ENCODE results near the gene SPACA5.
"Not testable (repeated sequence)": the region's sequence is repeated elsewhere in the genome, so short reads cannot be mapped to it uniquely, and the experiment has no call there.

DNA sequence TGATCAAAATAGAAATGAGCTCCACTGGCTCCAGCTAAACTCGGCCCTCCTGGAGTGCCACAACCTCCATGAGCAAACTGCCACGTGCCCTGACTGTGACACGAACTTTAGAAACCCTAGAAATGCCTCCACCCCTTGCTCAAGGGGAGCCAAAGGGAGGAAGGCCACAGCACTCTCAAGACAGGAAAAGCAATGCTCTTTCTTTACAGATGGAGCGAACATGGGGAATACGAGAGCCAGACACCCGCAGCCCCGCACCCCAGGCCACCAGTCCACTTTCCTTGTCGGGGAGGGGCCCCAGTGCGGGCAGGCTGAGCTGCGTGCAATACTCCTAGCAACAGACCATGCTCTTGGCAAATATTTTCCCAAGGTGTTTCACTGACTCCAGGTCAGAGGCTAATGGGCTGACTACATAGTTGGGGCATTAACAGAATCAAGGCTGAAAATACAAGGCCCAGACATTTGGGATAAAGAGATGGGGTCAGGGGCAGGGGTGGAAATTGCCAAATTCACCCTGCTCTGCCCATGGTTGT is 23.9 kb downstream of the SPACA5 start:
- TF ChIP-seq, protein P1, sequence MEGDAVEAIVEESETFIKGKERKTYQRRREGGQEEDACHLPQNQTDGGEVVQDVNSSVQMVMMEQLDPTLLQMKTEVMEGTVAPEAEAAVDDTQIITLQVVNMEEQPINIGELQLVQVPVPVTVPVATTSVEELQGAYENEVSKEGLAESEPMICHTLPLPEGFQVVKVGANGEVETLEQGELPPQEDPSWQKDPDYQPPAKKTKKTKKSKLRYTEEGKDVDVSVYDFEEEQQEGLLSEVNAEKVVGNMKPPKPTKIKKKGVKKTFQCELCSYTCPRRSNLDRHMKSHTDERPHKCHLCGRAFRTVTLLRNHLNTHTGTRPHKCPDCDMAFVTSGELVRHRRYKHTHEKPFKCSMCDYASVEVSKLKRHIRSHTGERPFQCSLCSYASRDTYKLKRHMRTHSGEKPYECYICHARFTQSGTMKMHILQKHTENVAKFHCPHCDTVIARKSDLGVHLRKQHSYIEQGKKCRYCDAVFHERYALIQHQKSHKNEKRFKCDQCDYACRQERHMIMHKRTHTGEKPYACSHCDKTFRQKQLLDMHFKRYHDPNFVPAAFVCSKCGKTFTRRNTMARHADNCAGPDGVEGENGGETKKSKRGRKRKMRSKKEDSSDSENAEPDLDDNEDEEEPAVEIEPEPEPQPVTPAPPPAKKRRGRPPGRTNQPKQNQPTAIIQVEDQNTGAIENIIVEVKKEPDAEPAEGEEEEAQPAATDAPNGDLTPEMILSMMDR (IDR thresholded peaks at IDR 0.05; ENCODE audit: poor library complexity) = not testable (repeated sequence)
- not testable (repeated sequence) for TF ChIP-seq EZH2phosphoT487 (IDR thresholded peaks at IDR 0.05; ENCODE audit: low read depth, severe bottlenecking, unreplicated experiment); EZH2 (IDR thresholded peaks at IDR 0.05; ENCODE audit: borderline replicate concordance)
